Neuronal stem cell (in vitro differentiated cells): ENCODE results near the gene RAB11FIP3.
"Not testable (repeated sequence)": the region's sequence is repeated elsewhere in the genome, so short reads cannot be mapped to it uniquely, and the experiment has no call there.

ENCODE experiments used
- DNase-seq: peaks from one replicate; pipeline ENCODE4 v3.0.0-alpha.2; 2013; ENCODE audit warnings: low spot score
- H2AFZ ChIP-seq: one replicate; pipeline ENCODE4 v1.6.1; 2013; ENCODE audit warnings: mild to moderate bottlenecking, low read length, inconsistent platforms
- H2AK5ac ChIP-seq: 2 replicates; pipeline ENCODE4 v1.6.1; 2013; ENCODE audit warnings: low read depth, mild to moderate bottlenecking, inconsistent platforms, low read length, moderate library complexity, mixed read lengths
- H2BK120ac ChIP-seq: 2 replicates; pipeline ENCODE4 v1.6.1; 2013; ENCODE audit warnings: low read depth, mild to moderate bottlenecking, inconsistent platforms, low read length, moderate library complexity, mixed read lengths
- H2BK12ac ChIP-seq: one replicate; pipeline ENCODE4 v1.6.1; 2013; ENCODE audit warnings: low read length, inconsistent platforms
- H2BK15ac ChIP-seq: 2 replicates; pipeline ENCODE4 v1.6.1; 2013; ENCODE audit warnings: mild to moderate bottlenecking, low read length, inconsistent platforms, mixed read lengths
- H2BK5ac ChIP-seq: one replicate; pipeline ENCODE4 v1.6.1; 2013; ENCODE audit warnings: inconsistent platforms, mild to moderate bottlenecking, low read length, moderate library complexity
- H3K14ac ChIP-seq: one replicate; pipeline ENCODE4 v1.6.1; 2013; ENCODE audit warnings: low read length, inconsistent platforms
- H3K18ac ChIP-seq: 2 replicates; pipeline ENCODE4 v1.6.1; 2013; ENCODE audit warnings: low read length, inconsistent platforms
- H3K23ac ChIP-seq: 2 replicates; pipeline ENCODE4 v1.6.1; 2013; ENCODE audit warnings: low read depth, mild to moderate bottlenecking, mixed read lengths, low read length, inconsistent platforms; ENCODE audit not compliant: poor library complexity
- H3K27ac ChIP-seq: replicated peaks from 3 replicates; pipeline ENCODE4 v1.5.1; 2013; ENCODE audit warnings: low read length, inconsistent platforms
- H3K27me3 ChIP-seq, 3 experiments: 2 replicates each; pipeline ENCODE4 v1.6.1; 2013; ENCODE audit warnings: low read length in 3 of 3, mild to moderate bottlenecking in 2 of 3, inconsistent platforms in 1 of 3, low read depth in 1 of 3, mixed read lengths in 1 of 3, moderate library complexity in 1 of 3; ENCODE audit not compliant: control insufficient read depth in 3 of 3, insufficient read depth in 3 of 3
- H3K36me3 ChIP-seq, 2 donors: replicated peaks in 1 of 2; 2 replicates each; pipeline ENCODE4 v1.6.1; 2013; ENCODE audit warnings: low read length in 2 of 2; ENCODE audit not compliant: control insufficient read depth in 2 of 2, insufficient read depth in 2 of 2
- H3K4ac ChIP-seq: 2 replicates; pipeline ENCODE4 v1.6.1; 2013; ENCODE audit warnings: inconsistent platforms, mild to moderate bottlenecking, low read length, moderate library complexity
- H3K4me1 ChIP-seq, 2 donors: 1 replicate in 1 of 2; 2 replicates in 1 of 2; pipeline ENCODE4 v1.6.1; 2013; ENCODE audit warnings: low read length in 2 of 2, low read depth in 1 of 2; ENCODE audit not compliant: control insufficient read depth in 2 of 2, insufficient read depth in 1 of 2
- H3K4me2 ChIP-seq: one replicate; pipeline ENCODE4 v1.6.1; 2013; ENCODE audit warnings: mild to moderate bottlenecking, low read length, inconsistent platforms; ENCODE audit not compliant: insufficient read depth, poor library complexity, severe bottlenecking
- H3K4me3 ChIP-seq, 2 donors: 2 replicates each; pipeline ENCODE4 v1.5.1; 2013; ENCODE audit warnings: low read length in 2 of 2, mild to moderate bottlenecking in 2 of 2, inconsistent platforms in 1 of 2, moderate library complexity in 1 of 2
- H3K79me1 ChIP-seq: one replicate; pipeline ENCODE4 v1.6.1; 2013; ENCODE audit warnings: low read depth, mild to moderate bottlenecking, inconsistent platforms, low read length, moderate library complexity
- H3K9ac ChIP-seq: one replicate; pipeline ENCODE4 v1.6.1; 2013; ENCODE audit warnings: mild to moderate bottlenecking, low read depth, low read length, inconsistent platforms; ENCODE audit not compliant: poor library complexity
- H3K9me3 ChIP-seq, 2 donors: replicated peaks in 1 of 2; 2 replicates each; pipeline versions ENCODE3 to v1.6.1; 2013; ENCODE audit warnings: low read length in 2 of 2, mild to moderate bottlenecking in 2 of 2, inconsistent platforms in 1 of 2, low read depth in 1 of 2, mixed read lengths in 1 of 2, moderate library complexity in 1 of 2; ENCODE audit not compliant: control insufficient read depth in 2 of 2, insufficient read depth in 1 of 2
- H4K8ac ChIP-seq: one replicate; pipeline ENCODE4 v1.6.1; 2013; ENCODE audit warnings: low read depth, mild to moderate bottlenecking, inconsistent platforms, low read length, moderate library complexity
- H4K91ac ChIP-seq: one replicate; pipeline ENCODE4 v1.6.1; 2013; ENCODE audit warnings: low read length, low read depth, mild to moderate bottlenecking, inconsistent platforms; ENCODE audit not compliant: poor library complexity
- WGBS, 2 donors: extraction: QIAGEN DNeasy Blood & Tissue Kit; methylation state at CpG; one replicate each; pipeline ENCODE4 v1.1.7; 2013; ENCODE audit warnings: missing lambda C conversion rate in 2 of 2, mixed read lengths in 1 of 2; ENCODE audit not compliant: insufficient read length in 2 of 2, insufficient replicate concordance in 1 of 2; ENCODE audit errors: extremely low coverage in 2 of 2; 5-methylcytosine and 5-hydroxymethylcytosine counted together

The RAB11FIP3 gene

GRCh38 chr16:377419-377951, 48.0 kb upstream of the RAB11FIP3 start:
- Histone ChIP-seq H3K27ac (no peak overlapping the region), H3K18ac (no peak overlapping the region), H4K91ac (no peak overlapping the region), H3K4ac (no peak overlapping the region), H2BK5ac (no peak overlapping the region), H2BK120ac (no peak overlapping the region), H3K23ac (peak overlapping the region; percentile 55), H3K4me3 (no peak overlapping the region), H4K8ac (no peak overlapping the region), H2BK15ac (no peak overlapping the region), H2AFZ (no peak overlapping the region), H3K27me3 (peaks cover 0 to 5% (median 4%) of the 10 kb centered on the region in 3 experiments), H3K36me3 (peaks cover 28 to 50% of the 10 kb centered on the region in 2 donors), H3K9ac (peak overlapping the region; percentile 44), H2AK5ac (no peak overlapping the region), H2BK12ac (no peak overlapping the region), H3K9me3 (no peaks in the 10 kb centered on the region), H3K14ac (no peak overlapping the region), H3K4me2 (no peak overlapping the region), H3K79me1 (peaks cover 17% of the 10 kb centered on the region), H3K4me1 (peaks cover 4 to 8% of the 10 kb centered on the region in 2 donors)
- no CpG with 5 or more reads among the region's 42 CpGs for WGBS, 2 donors
- no peak for DNase-seq

DNA sequence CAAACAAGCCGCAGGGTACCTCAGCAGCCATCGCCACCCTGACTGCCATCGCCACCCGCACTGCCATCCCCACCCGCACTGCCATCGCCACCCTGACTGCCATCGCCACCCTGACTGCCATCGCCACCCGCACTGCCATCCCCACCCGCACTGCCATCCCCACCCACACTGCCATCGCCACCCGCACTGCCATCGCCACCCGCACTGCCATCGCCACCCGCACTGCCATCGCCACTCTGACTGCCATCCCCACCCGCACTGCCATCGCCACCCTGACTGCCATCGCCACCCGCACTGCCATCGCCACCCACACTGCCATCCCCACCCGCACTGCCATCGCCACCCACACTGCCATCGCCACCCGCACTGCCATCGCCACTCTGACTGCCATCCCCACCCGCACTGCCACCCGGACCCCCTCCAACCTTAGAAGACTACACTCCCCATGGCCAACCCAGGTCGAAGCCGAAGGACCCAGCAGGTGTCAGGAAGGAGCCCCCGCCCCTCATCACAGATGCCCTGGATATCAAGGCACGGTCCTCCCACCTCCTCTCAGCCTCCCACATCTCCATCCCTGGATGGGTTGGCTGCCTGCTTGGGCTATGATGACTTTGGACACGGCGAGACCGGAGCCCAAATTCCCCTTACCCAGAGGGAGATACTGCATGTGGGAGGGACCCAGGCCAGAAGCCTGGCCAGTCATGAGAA, 47.2 kb upstream of the RAB11FIP3 start:
- H3K4ac ChIP-seq, H3K9ac ChIP-seq, H4K91ac ChIP-seq, H2BK12ac ChIP-seq, H4K8ac ChIP-seq, H3K14ac ChIP-seq, H2BK120ac ChIP-seq, DNase-seq, H2BK5ac ChIP-seq, H3K27ac ChIP-seq, H2AFZ ChIP-seq, H3K4me2 ChIP-seq, H2AK5ac ChIP-seq, H3K18ac ChIP-seq, H3K4me3 ChIP-seq, H2BK15ac ChIP-seq, H3K9me3 ChIP-seq: not testable (repeated sequence)
- peaks cover 0 to 12% (median 7%) of the 10 kb centered on the region in 3 experiments for H3K27me3 ChIP-seq
- peaks cover 10 to 11% of the 10 kb centered on the region in 2 donors for H3K4me1 ChIP-seq
- peak overlapping the region; percentile 31 for H3K23ac ChIP-seq
- peaks cover 18% of the 10 kb centered on the region for H3K79me1 ChIP-seq
- no CpG with 5 or more reads among the region's 36 CpGs for WGBS, 2 donors
- peaks cover 25 to 42% of the 10 kb centered on the region in 2 donors for H3K36me3 ChIP-seq

DNA sequence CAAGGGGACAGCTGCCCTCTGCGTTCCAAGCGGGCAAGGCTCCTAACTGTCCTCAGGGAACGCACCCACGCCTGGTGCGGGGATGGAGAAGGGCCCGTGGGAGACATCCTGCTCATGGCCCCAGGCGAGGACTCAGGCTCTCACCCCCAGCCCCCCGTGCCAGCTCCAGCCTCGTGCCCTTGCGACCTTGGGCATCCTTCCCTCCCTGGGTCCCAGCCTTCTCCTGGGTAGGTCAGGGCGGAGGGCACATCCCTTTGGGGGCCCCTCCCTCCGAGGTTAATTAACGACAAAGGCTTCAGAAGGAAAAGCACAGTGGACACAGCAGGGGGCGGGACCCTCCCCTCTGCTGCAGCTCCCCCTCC, 46.6 kb upstream of the RAB11FIP3 start:
- DNase-seq: no peak
- H2AFZ ChIP-seq: no peak overlapping the region
- peak overlapping the region; percentile 65 for H3K23ac ChIP-seq
- no peak overlapping the region for H3K4ac ChIP-seq
- peak overlapping the region; percentile 47 for H3K14ac ChIP-seq
- no CpG with 5 or more reads among the region's 14 CpGs for whole genome bisulfite sequencing, 2 donors
- peak overlapping the region; percentile 75 for H2AK5ac ChIP-seq
- peaks cover 20 to 37% of the 10 kb centered on the region in 2 donors for H3K36me3 ChIP-seq
- H2BK5ac ChIP-seq: no peak overlapping the region
- peaks cover 15 to 17% of the 10 kb centered on the region in 2 donors for H3K4me1 ChIP-seq
- H3K79me1 ChIP-seq: peaks cover 16% of the 10 kb centered on the region
- no peaks in the 10 kb centered on the region for H3K9me3 ChIP-seq
- no peak overlapping the region for H2BK12ac ChIP-seq
- no peak overlapping the region for H2BK120ac ChIP-seq
- H4K8ac ChIP-seq: no peak overlapping the region
- no peak overlapping the region for H3K9ac ChIP-seq
- H3K4me3 ChIP-seq: no peak overlapping the region
- H3K18ac ChIP-seq: no peak overlapping the region
- peaks cover 0 to 16% (median 7%) of the 10 kb centered on the region in 3 experiments for H3K27me3 ChIP-seq
- no peak overlapping the region for H3K4me2 ChIP-seq
- no peak overlapping the region for H3K27ac ChIP-seq
- H2BK15ac ChIP-seq: peak overlapping the region; percentile 75
- no peak overlapping the region for H4K91ac ChIP-seq

- H2BK5ac ChIP-seq: no peak overlapping the region
- no peak overlapping the region for H3K4me2 ChIP-seq
- no CpG with 5 or more reads among the region's 16 CpGs for WGBS, 2 donors
Measured at GRCh38 chr16:379183-379960, 46.1 kb upstream of the RAB11FIP3 start.

More at GRCh38 chr16:379183-379960, 46.1 kb upstream of the RAB11FIP3 start:
- Histone ChIP-seq H3K4me1 (peaks cover 20 to 21% of the 10 kb centered on the region in 2 donors), H3K4ac (no peak overlapping the region), H2BK120ac (no peak overlapping the region), H3K27ac (no peak overlapping the region), H2AK5ac (peak overlapping the region; percentile 75), H2AFZ (no peak overlapping the region), H3K14ac (peak overlapping the region; percentile 47), H2BK12ac (no peak overlapping the region), H3K27me3 (peaks cover 0 to 19% (median 7%) of the 10 kb centered on the region in 3 experiments), H3K9me3 (no peaks in the 10 kb centered on the region), H3K36me3 (peaks cover 15 to 31% of the 10 kb centered on the region in 2 donors), H3K4me3 (peak overlapping the region; percentile 2 to 32), H3K18ac (peak overlapping the region; percentile 13), H3K9ac (peak overlapping the region; percentile 50), H3K23ac (peak overlapping the region; percentile 65), H3K79me1 (peaks cover 13% of the 10 kb centered on the region), H4K91ac (no peak overlapping the region), H4K8ac (no peak overlapping the region), H2BK15ac (peak overlapping the region; percentile 75)
- DNase-seq: no peak
